ENCODE data around the gene MS4A7. TPM values are rescaled to one million over a fixed set of nuclear protein-coding genes. Genes with fewer than 3 reads are reported as not detected.
"Not testable (repeated sequence)": the region's sequence is repeated elsewhere in the genome, so short reads cannot be mapped to it uniquely, and the experiment has no call there.

MS4A7 gene
- total RNA-seq, 3 donors from 2014 or later: 39.0 to 105 (median 45.4) TPM

GRCh38 chr11:60363542-60364470 is 14.5 kb upstream of the MS4A7 start:
- no peak for TF ChIP-seq POLR2A (IDR thresholded peaks at IDR 0.05)
- no peak for TF ChIP-seq POLR2AphosphoS5 (IDR thresholded peaks at IDR 0.05)
- TF ChIP-seq CTCF (IDR thresholded peaks at IDR 0.05): peak in 2 of 3 donors; percentile 63 to 68
- Histone ChIP-seq H3K9me3 (peaks cover 0 to 14% of the 10 kb centered on the region in 2 donors), H3K36me3 (no peaks in the 10 kb centered on the region), H3K4me1 (no peaks in the 10 kb centered on the region), H3K27me3 (no peaks in the 10 kb centered on the region), H3K4me3 (no peak overlapping the region), H3K27ac (peak overlapping the region in 1 of 2 donors; percentile 22)
- intact Hi-C loops (cut with DNase I; ENCODE audit: low total_unique reads): no loop called here
- peak in 1 of 2 donors; percentile 38 for DNase-seq (ENCODE audit: low spot score in 2 of 2)

DNA sequence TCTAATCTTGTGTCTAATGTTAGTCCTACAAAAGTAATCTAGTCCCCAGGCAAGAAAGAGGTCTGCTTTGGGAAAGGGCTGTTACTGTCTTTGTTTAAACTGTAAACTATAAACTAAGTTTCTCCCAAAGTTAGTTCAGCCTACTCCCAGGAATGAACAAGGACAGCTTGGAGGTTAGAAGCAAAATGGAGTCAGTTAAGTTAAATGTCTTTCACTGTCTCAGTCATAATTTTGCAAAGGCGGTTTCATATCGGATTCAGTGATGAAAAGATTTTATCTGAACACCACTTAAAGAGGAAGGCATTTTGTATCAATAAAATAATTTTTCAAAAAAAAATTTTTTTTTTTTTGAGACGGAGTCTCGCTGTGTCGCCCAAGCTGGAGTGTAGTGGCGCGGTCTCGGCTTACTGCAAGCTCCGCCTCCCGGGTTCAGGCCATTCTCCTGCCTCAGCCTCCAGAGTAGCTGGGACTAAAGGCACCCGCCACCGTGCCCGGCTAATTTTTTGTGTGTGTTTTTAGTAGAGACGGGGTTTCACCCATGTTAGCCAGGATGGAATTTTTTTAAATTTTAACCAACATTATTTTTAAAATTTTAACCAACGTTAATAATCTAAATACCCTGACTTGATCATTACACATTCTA is 11.9 kb upstream of the MS4A7 start:
- intact Hi-C loops (cut with DNase I; ENCODE audit: low total_unique reads); H3K36me3 ChIP-seq; H3K27me3 ChIP-seq; H3K9me3 ChIP-seq; DNase-seq (ENCODE audit: low spot score in 2 of 2); H3K4me1 ChIP-seq; H3K27ac ChIP-seq; H3K4me3 ChIP-seq: not testable (repeated sequence)

DNA sequence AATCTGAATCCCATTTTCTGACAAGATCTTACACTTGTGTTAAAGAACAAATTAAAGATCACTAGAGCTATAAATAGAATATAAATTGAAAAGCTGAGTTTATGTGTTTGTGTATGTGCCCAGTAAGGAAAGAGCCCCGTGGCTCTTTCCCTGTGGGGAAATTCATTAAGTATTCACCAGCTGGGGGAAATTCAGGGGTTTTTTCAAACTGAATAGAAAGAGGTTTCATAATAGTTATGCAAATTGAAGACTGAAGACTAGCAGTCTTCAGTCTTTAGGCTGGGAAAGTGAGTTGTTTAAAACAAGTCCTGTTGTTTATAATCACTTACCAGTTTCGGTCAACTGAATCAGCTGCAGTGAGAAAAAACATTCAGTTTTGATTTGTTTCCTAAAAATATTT is 11.3 kb upstream of the MS4A7 start:
- H3K27ac ChIP-seq: no peak overlapping the region
- no peaks in the 10 kb centered on the region for H3K36me3 ChIP-seq
- DNase-seq (ENCODE audit: low spot score in 2 of 2): no peak
- no peaks in the 10 kb centered on the region for H3K9me3 ChIP-seq
- H3K4me3 ChIP-seq: no peak overlapping the region
- no peaks in the 10 kb centered on the region for H3K4me1 ChIP-seq
- intact Hi-C loops (cut with DNase I; ENCODE audit: low total_unique reads): no loop called here
- no peak for TF ChIP-seq CTCF (IDR thresholded peaks at IDR 0.05)
- TF ChIP-seq POLR2AphosphoS5 (IDR thresholded peaks at IDR 0.05): no peak
- TF ChIP-seq POLR2A (IDR thresholded peaks at IDR 0.05): no peak
- H3K27me3 ChIP-seq: no peaks in the 10 kb centered on the region

GRCh38 chr11:60367896-60368295 is 10.4 kb upstream of the MS4A7 start:
- Histone ChIP-seq H3K36me3 (no peaks in the 10 kb centered on the region), H3K9me3 (no peaks in the 10 kb centered on the region), H3K27me3 (no peaks in the 10 kb centered on the region), H3K4me1 (no peaks in the 10 kb centered on the region), H3K4me3 (no peak overlapping the region), H3K27ac (no peak overlapping the region)
- TF ChIP-seq CTCF (IDR thresholded peaks at IDR 0.05): no peak
- TF ChIP-seq POLR2AphosphoS5 (IDR thresholded peaks at IDR 0.05): no peak
- TF ChIP-seq POLR2A (IDR thresholded peaks at IDR 0.05): no peak
- intact Hi-C loops (cut with DNase I; ENCODE audit: low total_unique reads): no loop called here
- no peak for DNase-seq (ENCODE audit: low spot score in 2 of 2)

- H3K27ac ChIP-seq: peak overlapping the region; percentile 50 to 64
- H3K9me3 ChIP-seq: no peaks in the 10 kb centered on the region
These were observed 8.0 kb upstream of the MS4A7 start for GRCh38 chr11:60370252-60370810.

More at GRCh38 chr11:60370252-60370810, 8.0 kb upstream of the MS4A7 start:
- no peak for DNase-seq (ENCODE audit: low spot score in 2 of 2)
- Histone ChIP-seq H3K4me3 (no peak overlapping the region), H3K4me1 (no peaks in the 10 kb centered on the region), H3K27me3 (no peaks in the 10 kb centered on the region), H3K36me3 (no peaks in the 10 kb centered on the region)
- TF ChIP-seq POLR2A (IDR thresholded peaks at IDR 0.05) (no peak), CTCF (IDR thresholded peaks at IDR 0.05) (peak in 1 of 3 donors; percentile 15)
- intact Hi-C loops (cut with DNase I; ENCODE audit: low total_unique reads): no loop called here

Data from breast epithelium (tissue), 4 donors.